Right atrium auricular region (tissue), 2 donors: ENCODE results near the gene MRPL43. TPM values are rescaled to one million over a fixed set of nuclear protein-coding genes. Genes with fewer than 3 reads are reported as not detected.

Experiments
- DNase-seq: peaks from one replicate; pipeline ENCODE4 v3.0.0-alpha.2; 2019; ENCODE audit warnings: low spot score
- H3K27ac ChIP-seq, 2 donors: fragments of 200-600 bp; sonication (generic); 1 replicate in 1 of 2; 2 replicates in 1 of 2; pipeline ENCODE4 v1.5.1; 2016 to 2019
- H3K27me3 ChIP-seq, 2 donors: fragments of 200-600 bp; sonication (generic); one replicate each; pipeline versions ENCODE4 v1.5.1 to v1.6.0; 2017 to 2019
- H3K36me3 ChIP-seq: fragments of 200-600 bp; sonication (generic); one replicate; pipeline ENCODE4 v1.5.1; 2016
- H3K4me1 ChIP-seq, 2 donors: fragments of 200-600 bp; sonication (generic); one replicate each; pipeline versions ENCODE4 v1.5.1 to v1.6.0; 2017 to 2019
- H3K4me3 ChIP-seq, 2 donors: fragments of 200-600 bp; sonication (generic); 1 replicate in 1 of 2; 2 replicates in 1 of 2; pipeline ENCODE4 v1.5.1; 2017 to 2019; ENCODE audit warnings: mild to moderate bottlenecking in 1 of 2, moderate library complexity in 1 of 2
- H3K9me3 ChIP-seq, 2 donors: fragments of 200-600 bp; sonication (generic); one replicate each; pipeline ENCODE4 v1.5.1; 2019
- total RNA-seq, 2 donors: library from RNA; depleted of rRNA; stranded (reverse); fragments of >200 nt; gene quantifications; one replicate each; pipeline ENCODE4 v1.1.0, GENCODE V29; 2016
- TF ChIP-seq, protein P1 (sequence below), 2 donors: fragments of 200-600 bp; sonication (generic); IDR thresholded peaks; one replicate each; pipeline ENCODE4 v1.5.1; 2019; ENCODE audit warnings: antibody characterized with exemption in 2 of 2

Gene MRPL43
- total RNA-seq, 2 donors from 2014 or later = 60.1 to 88.4 TPM

DNA sequence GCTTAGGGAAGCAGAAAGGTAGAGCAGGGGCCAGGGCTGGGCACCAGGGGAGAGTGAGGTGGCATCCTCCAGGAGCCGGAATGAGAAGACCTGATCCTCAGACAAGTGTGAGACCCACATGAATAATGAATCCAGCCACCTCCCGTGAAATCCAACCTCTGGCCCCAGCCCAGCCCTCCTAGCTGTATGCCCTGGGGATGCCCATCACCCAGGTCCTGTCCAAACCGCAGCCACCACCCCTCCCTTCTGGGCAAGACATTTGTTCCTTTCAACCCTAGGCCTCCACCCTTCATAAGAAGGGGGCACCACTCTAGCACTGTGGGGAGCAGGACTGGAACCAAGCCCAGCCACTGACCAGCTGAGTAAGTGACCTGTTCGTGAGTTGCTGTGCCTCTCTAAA is 33.9 kb upstream of the MRPL43 start:
- Histone ChIP-seq H3K36me3 (no peaks in the 10 kb centered on the region), H3K4me3 (no peak overlapping the region), H3K9me3 (no peaks in the 10 kb centered on the region), H3K27me3 (no peaks in the 10 kb centered on the region), H3K27ac (no peak overlapping the region), H3K4me1 (peaks cover 0 to 7% of the 10 kb centered on the region in 2 donors)
- DNase-seq = no peak
- TF ChIP-seq, protein P1, sequence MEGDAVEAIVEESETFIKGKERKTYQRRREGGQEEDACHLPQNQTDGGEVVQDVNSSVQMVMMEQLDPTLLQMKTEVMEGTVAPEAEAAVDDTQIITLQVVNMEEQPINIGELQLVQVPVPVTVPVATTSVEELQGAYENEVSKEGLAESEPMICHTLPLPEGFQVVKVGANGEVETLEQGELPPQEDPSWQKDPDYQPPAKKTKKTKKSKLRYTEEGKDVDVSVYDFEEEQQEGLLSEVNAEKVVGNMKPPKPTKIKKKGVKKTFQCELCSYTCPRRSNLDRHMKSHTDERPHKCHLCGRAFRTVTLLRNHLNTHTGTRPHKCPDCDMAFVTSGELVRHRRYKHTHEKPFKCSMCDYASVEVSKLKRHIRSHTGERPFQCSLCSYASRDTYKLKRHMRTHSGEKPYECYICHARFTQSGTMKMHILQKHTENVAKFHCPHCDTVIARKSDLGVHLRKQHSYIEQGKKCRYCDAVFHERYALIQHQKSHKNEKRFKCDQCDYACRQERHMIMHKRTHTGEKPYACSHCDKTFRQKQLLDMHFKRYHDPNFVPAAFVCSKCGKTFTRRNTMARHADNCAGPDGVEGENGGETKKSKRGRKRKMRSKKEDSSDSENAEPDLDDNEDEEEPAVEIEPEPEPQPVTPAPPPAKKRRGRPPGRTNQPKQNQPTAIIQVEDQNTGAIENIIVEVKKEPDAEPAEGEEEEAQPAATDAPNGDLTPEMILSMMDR (IDR thresholded peaks at IDR 0.05) = no peak

- Histone ChIP-seq H3K27me3 (no peaks in the 10 kb centered on the region), H3K27ac (no peak overlapping the region), H3K4me3 (no peak overlapping the region), H3K36me3 (no peaks in the 10 kb centered on the region), H3K9me3 (no peaks in the 10 kb centered on the region), H3K4me1 (peaks cover 0 to 7% of the 10 kb centered on the region in 2 donors)
- TF ChIP-seq, protein P1 (IDR thresholded peaks at IDR 0.05) = no peak
- no peak for DNase-seq
These were observed 33.3 kb upstream of the MRPL43 start for GRCh38 chr10:101020427-101021075.

- no peak for DNase-seq
These were observed 32.1 kb upstream of the MRPL43 start for GRCh38 chr10:101019440-101019703.

GRCh38 chr10:101018600-101019439 is 31.5 kb upstream of the MRPL43 start:
- H3K27me3 ChIP-seq = no peaks in the 10 kb centered on the region
- peak; percentile 85 for DNase-seq
- TF ChIP-seq, protein P1 (IDR thresholded peaks at IDR 0.05) = peak in 1 of 2 donors; percentile 80
- H3K4me1 ChIP-seq = peaks cover 0 to 12% of the 10 kb centered on the region in 2 donors
- no peaks in the 10 kb centered on the region for H3K9me3 ChIP-seq
- no peak overlapping the region for H3K27ac ChIP-seq
- H3K4me3 ChIP-seq = no peak overlapping the region
- no peaks in the 10 kb centered on the region for H3K36me3 ChIP-seq

More at GRCh38 chr10:101019440-101019703, 32.1 kb upstream of the MRPL43 start:
- no peaks in the 10 kb centered on the region for H3K27me3 ChIP-seq
- H3K27ac ChIP-seq = no peak overlapping the region
- H3K4me1 ChIP-seq = peaks cover 0 to 7% of the 10 kb centered on the region in 2 donors
- H3K9me3 ChIP-seq = no peaks in the 10 kb centered on the region
- H3K4me3 ChIP-seq = no peak overlapping the region
- H3K36me3 ChIP-seq = no peaks in the 10 kb centered on the region
- TF ChIP-seq, protein P1 (IDR thresholded peaks at IDR 0.05) = no peak

DNA sequence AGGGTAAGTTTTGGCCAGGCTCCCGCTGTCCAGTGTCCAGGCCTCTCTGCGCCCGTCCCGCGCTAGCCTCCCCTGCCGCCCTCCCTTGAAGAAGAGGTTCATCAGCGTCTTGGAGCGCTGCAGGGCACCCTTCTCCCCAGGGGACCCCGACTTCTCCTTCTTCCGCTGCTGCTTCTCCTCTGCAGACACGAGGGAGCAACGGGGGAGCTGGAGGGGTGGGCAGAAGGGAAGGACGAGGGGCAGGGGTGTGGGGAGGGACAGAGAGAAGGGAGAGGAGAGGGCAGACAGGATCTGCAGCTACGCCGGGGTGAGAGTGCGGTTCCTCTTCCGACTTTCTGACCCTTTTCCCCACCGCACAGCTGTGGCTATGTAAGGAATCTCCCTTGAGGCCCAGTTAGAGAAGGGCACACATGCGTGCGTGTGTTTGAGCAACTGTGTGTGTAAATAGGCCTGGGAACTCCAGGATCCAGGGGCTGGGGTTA is 30.9 kb upstream of the MRPL43 start:
- Histone ChIP-seq H3K4me3 (no peak overlapping the region), H3K36me3 (no peaks in the 10 kb centered on the region), H3K27me3 (no peaks in the 10 kb centered on the region), H3K27ac (no peak overlapping the region), H3K9me3 (no peaks in the 10 kb centered on the region), H3K4me1 (peaks cover 0 to 16% of the 10 kb centered on the region in 2 donors)
- no peak for DNase-seq
- TF ChIP-seq, protein P1 (IDR thresholded peaks at IDR 0.05) = no peak
